ENCODE data around the gene FKRP. TPM values are rescaled to one million over a fixed set of nuclear protein-coding genes. Genes with fewer than 3 reads are reported as not detected.

The FKRP gene
- total and polyA plus RNA-seq, 2 of the 13 experiments (the other 11 are each of a cell fraction or from before 2014, with no cell fraction given): 7.3 to 9.8 TPM

- TF ChIP-seq ATF3 (CRISPR knock-in tag; IDR thresholded peaks at IDR 0.05) (0 out of 2 replicates have a peak, but pooled peaks have one; percentile 6), CHD2 (IDR thresholded peaks at IDR 0.05; ENCODE audit: low read depth, low read length) (no peak), ZNF143 (CRISPR knock-in tag; IDR thresholded peaks at IDR 0.05) (no peak), POLR2G (IDR thresholded peaks at IDR 0.05; ENCODE audit: low read depth, low read length) (no peak; the same call in 1 of the 2 replicates), KAT8 (CRISPR knock-in tag; IDR thresholded peaks at IDR 0.05) (no peak), ZNF713 (CRISPR knock-in tag; IDR thresholded peaks at IDR 0.05) (no peak), EP300 (IDR thresholded peaks at IDR 0.05; ENCODE audit: low read depth in 2 of 2, low read length in 2 of 2) (no peak), EP300 (CRISPR knock-in tag; IDR thresholded peaks at IDR 0.05; ENCODE audit: borderline replicate concordance) (no peak), ZNF33A (CRISPR knock-in tag; IDR thresholded peaks at IDR 0.05; ENCODE audit: borderline replicate concordance) (no peak), MED1 (CRISPR knock-in tag; IDR thresholded peaks at IDR 0.05) (peak; percentile 37; the same call in 1 of the 2 replicates), ZBED4 (CRISPR knock-in tag; IDR thresholded peaks at IDR 0.05; ENCODE audit: borderline replicate concordance) (no peak), RXRB (CRISPR knock-in tag; IDR thresholded peaks at IDR 0.05; ENCODE audit: borderline replicate concordance) (no peak), NFYC (CRISPR knock-in tag; IDR thresholded peaks at IDR 0.05) (no peak), RORA (CRISPR knock-in tag; IDR thresholded peaks at IDR 0.05) (no peak), ZNF772 (CRISPR knock-in tag; IDR thresholded peaks at IDR 0.05) (no peak; the same call in 1 of the 2 replicates), ZNF883 (CRISPR knock-in tag; IDR thresholded peaks at IDR 0.05; ENCODE audit: not compliant biosample characterization) (no peak), GRHL1 (CRISPR knock-in tag; conservative IDR thresholded peaks at IDR 0.05) (no peak), ETV5 (CRISPR knock-in tag; IDR thresholded peaks at IDR 0.05; ENCODE audit: borderline replicate concordance) (0 out of 2 replicates have a peak, but pooled peaks have one; percentile 9), SYNCRIP (IDR thresholded peaks at IDR 0.05; ENCODE audit: insufficient read depth, low read depth, low read length) (no peak), ZBTB49 (CRISPR knock-in tag; IDR thresholded peaks at IDR 0.05; ENCODE audit: borderline replicate concordance) (no peak)
These were observed 41.7 kb downstream of the FKRP start (continued) for GRCh38 chr19:46787331-46788261.
